Vagina (tissue), 2 donors: ENCODE data around the gene MYO3A.

Experiments
- CTCF ChIP-seq, 3 experiments: fragments of 450-650 bp in 2 of 3; fragments of 200-600 bp in 1 of 3; sonication (generic) in 1 of 3; IDR thresholded peaks; one replicate each; pipeline ENCODE4 v1.5.1; 2017 to 2019; ENCODE audit warnings: antibody characterized with exemption in 3 of 3, mild to moderate bottlenecking in 2 of 3, moderate library complexity in 2 of 3
- POLR2A ChIP-seq, 2 donors: fragments of 450-650 bp; IDR thresholded peaks; one replicate each; pipeline ENCODE4 v1.6.1; 2017; ENCODE audit warnings: antibody characterized with exemption in 2 of 2, mild to moderate bottlenecking in 2 of 2, moderate library complexity in 2 of 2

GRCh38 chr10:26214551-26215395 is 280.7 kb downstream of the MYO3A start:
- TF ChIP-seq CTCF (IDR thresholded peaks at IDR 0.05) = no peak
- no peak for TF ChIP-seq POLR2A (IDR thresholded peaks at IDR 0.05)
